HG02642 (cell line): ENCODE results near the gene CDC20B.
"Not testable (repeated sequence)": the region's sequence is repeated elsewhere in the genome, so short reads cannot be mapped to it uniquely, and the experiment has no call there.

Experiments used
- ATAC-seq: cut with Tn5 transposase; IDR thresholded peaks from one replicate; pipeline ENCODE4 v1.9.1; 2021; ENCODE audit warnings: mild to moderate bottlenecking; ENCODE audit not compliant: unreplicated experiment, poor library complexity

Gene CDC20B

DNA sequence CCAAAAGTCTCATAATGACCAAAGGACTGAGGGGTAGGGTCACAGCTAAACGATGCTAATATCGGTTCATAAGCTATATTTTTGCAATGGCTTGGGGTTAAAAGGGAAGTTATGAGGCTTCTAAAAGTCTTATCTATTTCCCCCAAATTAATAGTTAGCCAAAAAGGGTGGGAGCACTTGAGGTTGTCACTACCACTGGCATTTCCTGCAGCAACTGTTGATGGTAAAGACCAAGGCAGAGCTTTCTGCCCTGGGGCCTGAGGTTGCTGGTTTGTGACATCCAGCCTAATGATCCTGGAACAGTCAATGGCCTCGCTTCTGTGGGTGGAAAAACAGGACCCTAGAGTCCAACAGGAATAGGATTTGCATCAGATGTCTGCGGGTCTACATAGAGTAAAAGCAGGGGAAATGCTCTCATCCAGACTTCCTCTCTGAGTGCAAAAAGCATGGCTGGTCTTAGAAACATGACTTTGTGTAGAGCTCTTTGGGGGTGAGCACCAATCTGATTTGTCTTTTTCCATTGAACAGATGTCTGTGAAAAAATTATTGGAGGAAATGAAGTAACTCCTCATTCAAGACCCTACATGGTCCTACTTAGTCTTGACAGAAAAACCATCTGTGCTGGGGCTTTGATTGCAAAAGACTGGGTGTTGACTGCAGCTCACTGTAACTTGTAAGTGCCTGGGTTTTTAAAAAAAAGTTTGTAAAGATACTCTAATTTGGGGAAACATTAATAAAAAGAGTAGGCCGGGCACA is 67.9 kb downstream of the CDC20B start:
- ATAC-seq, result no peak

DNA sequence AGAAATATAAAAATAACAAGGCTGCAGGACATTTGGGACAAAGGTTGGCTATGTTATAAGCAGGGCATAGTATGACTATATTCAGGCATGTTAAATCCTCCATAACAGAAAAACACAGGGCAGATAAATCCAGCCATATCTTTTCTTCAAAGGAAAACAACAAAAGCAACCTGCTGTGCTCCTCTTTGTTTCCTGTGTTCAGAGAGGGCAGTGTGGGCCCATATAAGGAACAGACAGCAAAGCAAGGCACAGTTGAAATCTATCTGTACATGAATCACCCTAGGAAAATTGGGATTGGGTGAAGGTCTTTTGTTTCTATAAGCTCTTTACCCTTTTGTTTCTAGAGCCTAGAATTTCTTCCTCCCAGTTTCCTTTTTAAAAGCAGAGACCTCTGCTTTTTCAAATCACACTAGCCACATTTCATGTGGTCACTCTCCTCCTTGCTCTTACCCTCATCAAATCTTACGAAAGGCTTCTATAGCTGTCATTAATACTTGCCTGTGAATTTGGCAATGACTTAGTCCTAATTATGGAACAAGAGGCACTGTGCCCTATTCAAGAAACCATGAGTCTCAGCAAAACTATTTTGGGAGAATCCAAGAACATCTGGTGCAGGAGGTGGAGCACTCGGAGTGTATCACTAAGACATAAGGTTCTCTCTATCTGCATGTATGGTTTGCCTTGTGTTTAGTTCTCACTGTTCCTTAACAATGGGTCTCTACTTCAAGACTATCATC is 68.8 kb downstream of the CDC20B start:
- no peak for ATAC-seq

DNA sequence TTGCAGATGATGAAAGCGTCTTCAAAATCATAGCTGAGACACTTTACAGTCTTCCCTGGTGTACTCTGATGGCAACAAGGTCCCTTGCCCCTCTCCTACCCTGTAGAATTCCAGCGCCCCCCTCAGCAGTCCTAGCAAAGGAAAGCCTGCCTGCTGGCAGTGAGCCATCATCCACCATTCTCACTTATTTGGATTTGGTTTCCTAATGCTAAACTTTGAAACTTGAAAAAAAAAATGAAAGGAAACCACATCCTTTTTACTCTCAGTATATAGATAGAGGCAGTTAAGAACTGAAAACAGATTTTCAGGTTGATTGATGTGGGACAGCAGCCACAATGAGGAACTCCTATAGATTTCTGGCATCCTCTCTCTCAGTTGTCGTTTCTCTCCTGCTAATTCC is 70.6 kb downstream of the CDC20B start, which contains the start of gene GZMA:
TSS of gene GZMA (plus strand) at position 299 of the 400 bp plus-strand sequence. CDS start at position 336, 37 bp downstream.
- no peak for ATAC-seq

DNA sequence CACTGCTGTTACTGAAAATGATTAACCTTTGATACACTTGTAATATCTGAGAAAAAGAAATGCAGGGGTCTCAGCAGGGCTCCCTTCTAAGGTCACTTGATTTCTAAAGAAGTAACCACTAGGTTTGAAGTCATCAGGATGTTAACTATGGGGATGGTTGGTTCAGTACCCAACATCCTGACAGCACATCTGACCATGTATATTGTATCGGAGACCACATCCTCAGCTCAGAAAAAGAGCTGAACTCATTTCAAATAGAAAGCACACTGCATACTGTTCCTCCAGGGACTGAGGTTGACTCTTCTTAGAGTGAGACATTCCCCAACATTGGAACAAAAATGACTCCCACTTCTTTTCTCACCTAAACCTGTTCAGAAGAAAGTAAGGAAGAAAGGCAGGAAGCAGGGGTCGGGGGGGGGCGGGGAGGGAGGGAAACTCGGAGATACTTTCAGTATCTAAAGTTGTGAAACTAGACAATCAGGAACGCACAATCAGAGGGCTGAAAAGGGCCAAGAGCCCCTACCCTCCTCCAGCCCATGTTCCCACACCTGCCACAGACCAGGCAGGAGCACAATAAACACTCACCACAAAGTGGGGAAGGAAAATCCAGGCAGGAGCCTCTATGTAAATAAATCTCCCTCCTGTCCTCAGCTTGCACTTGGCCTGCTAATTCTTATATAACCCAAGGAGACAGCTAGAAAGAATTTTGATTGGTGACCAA is 71.3 kb downstream of the CDC20B start:
- no peak for ATAC-seq

DNA sequence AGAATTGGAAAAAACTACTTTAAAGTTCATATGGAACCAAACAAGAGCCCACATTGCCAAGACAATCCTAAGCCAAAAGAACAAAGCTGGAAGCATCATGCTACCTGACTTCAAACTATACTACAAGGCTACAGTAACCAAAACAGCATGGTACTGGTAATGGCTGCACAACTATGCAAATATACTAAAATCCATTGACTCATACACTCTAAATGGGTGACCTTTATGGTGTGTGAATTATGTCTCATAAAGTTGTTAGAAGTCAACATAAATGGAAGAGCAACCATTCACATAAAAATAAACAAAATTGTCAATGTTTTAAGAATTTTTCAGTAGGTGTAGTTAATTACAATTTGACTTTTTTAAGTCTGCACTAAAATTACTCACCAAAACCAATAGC is 71.8 kb downstream of the CDC20B start:
- ATAC-seq, result not testable (repeated sequence)

DNA sequence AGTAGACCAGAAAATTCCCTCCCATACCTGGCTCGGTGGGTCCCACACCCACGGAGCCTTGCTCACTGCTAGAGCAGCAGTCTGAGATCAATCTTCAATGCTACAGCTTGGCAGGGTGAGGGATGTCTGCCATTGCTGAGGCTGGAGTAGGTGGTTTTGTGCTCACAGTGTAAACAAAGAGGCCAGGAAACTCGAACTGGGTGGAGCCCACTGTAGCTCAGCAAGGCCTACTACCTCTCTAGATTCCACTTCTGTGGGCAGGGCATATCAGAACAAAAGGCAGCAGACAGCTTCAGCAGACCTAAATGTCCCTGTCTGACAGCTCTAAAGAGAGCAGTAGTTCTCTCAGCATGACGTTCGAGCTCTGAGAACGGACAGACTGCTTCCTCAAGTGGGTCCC is 76.1 kb downstream of the CDC20B start:
- ATAC-seq, result no peak

DNA sequence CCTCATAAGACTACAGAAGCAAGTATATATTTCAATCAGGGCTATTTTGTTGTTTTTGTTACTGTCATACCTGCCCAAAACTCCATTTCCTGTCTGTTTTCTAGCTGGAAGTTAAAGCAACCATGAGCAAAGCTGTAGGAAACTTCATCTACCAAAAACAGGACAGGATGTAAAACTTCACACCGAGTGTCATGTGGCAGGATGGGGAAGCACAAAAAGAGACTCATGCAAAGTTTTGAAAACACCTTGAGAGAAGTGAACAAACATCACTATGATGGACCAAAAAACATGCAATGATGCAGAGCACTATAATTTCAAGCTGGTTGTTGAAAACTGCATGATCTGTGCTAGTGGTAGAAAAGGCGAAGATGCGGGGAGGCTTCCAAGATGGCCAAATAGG is 76.8 kb downstream of the CDC20B start:
- no peak for ATAC-seq

DNA sequence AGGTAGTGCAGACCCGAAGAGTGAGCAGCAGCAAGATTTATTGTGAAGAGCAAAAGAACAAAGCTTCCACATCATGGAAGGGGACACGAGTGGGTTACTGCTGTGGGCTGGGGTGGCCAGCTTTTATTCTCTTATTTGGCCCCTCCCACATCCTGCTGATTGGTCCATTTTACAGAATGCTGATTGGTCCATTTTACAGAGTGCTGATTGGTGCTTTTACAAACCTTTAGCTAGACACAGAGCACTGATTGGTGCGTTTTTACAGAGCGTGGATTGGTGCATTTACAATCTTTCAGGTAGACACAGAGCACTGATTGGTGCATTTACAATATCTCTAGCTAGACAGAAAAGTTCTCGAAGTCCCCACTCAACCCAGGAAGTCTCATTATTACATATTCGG is 82.0 kb downstream of the CDC20B start:
- not testable (repeated sequence) for ATAC-seq

DNA sequence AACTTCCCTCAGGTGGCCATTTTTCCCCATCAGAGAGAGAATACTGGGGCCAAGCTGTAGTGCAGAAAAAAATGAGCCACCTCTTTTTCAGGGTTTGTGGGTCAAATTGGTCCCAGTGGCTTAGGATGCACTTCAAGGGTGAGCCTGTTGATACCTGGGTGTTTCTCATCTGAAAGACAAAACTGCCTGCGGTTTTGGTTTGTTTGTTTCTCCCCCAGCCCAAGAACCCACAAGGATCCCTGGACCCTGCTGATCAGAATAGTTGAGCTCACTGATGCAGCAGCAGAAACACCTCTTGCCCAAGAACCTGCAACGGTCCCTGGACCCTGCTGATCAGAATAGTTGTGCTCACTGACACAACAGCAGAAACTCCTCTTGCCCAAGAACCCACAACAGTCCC is 83.7 kb downstream of the CDC20B start:
- ATAC-seq, result not testable (repeated sequence)

DNA sequence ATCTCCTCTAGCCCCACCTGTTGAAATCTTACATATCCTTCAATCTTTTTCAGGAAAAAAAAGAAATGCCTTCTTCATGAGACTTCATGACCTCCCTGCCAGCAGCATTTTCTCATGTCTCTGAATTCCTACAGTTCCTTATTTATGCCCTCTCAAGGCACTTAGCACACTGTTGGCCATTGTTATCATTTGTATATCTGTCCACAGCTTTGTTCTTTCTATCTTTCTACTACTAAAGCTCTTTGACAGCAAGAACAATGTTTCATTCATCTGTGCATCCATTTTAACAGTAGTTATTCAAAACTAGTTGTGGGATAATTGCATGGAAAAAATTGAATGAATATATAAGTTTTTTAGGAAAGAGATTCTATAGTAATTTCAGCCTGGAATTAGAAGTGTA is 91.4 kb downstream of the CDC20B start:
- no peak for ATAC-seq

DNA sequence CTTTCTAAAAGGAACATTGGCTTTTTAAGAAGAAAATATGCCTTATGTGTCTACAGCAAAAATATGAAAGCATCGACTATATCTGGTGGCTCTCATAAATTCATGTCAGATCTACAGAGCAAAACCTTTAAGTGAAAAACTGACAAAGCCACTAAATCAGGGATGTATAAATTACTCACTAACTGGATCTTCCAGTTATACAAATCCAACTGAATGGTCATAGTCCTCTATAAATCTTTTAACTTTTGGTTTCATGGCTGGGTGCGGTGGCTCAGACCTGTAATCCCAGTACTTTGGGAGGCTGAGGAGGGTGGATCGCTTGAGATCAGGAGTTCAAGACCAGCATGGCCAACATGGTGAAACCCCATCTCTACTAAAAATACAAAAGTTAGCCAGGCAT is 99.8 kb downstream of the CDC20B start:
- no peak for ATAC-seq

DNA sequence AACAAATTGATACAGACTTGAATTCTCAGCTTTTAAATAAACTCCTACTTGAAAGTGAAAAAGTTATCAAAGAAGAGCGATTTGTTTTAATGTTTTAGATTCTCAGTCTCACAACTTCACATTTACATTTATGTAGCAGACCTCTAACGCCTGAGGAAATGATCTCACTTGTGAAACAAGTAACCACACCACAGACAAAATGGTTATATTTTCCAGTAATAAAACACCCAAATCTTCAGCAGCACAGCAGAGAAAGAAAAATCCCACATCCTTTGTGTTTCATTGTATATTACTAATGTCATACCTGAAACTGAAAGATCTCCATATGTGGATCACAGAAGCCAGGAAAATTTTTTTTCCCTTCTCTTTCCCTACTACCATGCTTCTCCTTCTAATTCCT is 100.3 kb downstream of the CDC20B start:
- no peak for ATAC-seq

DNA sequence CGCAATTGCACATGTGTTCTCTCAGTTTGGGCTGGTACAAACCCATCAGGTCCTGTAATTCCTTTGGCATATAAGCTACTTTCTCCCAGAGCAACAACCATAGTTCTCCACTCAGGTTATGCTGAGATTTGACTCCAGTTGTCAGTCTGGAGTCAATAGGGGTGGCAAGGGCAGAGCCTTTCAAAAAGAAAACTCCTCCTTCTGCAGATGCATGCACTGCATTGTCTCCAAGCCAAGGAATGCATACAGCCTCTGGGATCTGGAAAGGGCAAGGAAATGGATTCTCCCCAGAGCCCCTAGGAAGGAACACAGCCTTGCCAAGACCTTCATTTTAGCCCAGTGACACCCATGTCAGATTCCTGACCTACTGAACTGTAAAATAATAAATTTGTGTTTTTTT is 101.6 kb downstream of the CDC20B start:
- no peak for ATAC-seq

DNA sequence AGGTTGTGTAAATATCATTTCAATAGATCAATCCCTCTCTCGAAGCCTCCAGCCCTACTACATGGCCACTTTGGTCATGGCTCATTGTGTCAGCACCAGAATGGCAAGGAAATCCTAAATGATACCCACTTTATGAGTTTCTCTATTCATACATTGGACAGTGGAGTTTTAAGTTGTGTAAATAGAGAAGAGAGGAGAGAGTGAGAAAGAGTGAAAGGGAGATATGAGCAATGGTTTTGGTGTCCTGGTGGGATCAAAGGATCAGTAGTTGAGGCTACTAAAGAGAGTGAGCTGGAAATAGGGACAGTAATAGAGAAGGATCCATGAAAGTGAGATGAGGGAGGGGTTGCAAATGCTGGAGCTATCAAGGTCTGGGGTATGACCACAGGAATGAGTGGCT is 102.0 kb downstream of the CDC20B start:
- no peak for ATAC-seq

DNA sequence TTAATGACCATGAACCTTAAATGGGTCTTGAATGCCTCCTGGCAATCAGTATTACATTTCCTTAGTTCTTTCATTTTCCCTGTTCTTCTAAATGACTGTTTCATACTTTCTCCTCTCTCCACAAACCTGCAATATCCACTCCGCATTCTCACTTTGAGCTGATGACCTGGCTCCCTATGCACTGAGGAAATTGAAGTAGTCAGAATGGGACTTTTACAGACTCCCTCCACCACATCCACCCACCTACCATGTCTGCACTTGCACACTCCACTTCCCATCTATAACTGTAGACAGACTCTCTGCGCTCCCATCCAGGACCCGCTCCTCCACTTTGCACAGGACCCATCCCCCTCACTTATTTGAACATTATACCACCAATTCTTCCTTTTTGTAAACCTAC is 106.7 kb downstream of the CDC20B start:
- ATAC-seq, result no peak

DNA sequence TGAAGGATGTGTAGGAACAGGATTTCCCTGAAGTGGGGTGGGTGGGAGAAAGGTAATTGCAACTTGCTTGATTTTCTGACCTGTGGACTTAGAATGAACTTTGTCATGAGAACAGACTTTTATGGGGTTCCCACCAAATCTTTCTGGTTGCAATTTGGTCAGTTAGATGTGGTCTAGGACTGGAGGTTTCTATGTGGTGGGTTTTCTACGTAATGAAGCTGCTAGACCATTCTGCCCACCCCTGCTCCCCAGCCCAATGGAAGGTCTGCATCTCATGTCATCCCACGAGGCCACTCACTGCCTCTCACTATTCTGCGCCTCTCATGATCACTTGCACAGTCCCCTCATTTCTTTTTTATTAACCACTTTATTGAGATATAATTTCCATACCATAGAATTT is 108.5 kb downstream of the CDC20B start:
- no peak for ATAC-seq

DNA sequence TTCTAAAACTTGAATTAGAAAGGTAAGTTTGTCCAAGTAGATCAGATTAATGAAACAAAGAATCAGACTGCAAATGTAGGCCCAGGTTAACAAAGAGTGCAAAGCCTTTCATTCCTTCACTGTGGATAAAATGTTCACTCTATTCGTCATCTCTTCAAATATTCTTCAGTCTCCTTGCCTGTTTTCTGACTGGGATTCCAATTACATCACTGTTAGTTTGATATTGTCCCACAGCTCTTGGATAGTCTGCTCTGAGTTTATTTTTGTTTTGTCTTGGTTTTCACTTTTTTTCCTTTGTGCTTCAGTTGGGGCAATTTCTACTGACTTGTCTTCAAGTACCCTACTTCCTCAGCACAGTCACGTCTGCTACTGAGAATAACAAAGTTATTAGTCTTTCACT is 109.1 kb downstream of the CDC20B start:
- no peak for ATAC-seq

DNA sequence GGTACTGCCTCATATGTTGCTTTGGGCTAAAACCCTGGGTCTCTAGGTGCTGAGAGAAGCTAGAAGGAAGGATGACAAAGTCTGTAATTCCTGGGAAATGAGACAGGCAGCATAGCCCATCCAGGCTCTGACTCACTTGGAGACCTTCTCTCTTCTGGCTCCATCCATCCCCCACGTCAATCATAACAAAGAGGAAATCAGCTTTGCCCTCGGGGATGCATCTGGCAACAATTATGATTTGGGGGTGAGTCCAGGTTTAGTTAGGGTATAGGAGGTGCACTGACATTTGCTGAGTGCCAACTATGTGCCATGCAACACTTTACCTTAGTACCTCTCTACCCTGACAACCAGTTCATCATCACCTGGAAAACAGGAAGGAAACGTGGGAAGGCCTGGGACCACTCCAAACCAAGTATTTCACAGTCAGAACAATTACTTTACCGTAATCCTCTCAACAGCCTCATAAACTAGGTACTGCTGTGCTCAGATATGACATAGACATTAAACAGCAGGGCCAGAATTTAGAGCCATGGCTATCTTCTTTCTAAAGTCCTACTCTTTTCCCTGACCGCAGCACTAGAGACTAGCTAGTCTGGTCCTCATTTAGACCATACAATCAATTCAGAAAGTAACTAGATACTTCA is 109.6 kb downstream of the CDC20B start:
- ATAC-seq, result no peak
